OCI-LY3 (cell line): ENCODE data around the gene DOCK2.

Experiments
- EZH2phosphoT487 ChIP-seq: fragments of 200-600 bp; shearing (Covaris generic); IDR thresholded peaks from 2 replicates; pipeline ENCODE4 v1.6.1; 2018; ENCODE audit warnings: antibody characterized with exemption, mixed run types, low read depth
- TF ChIP-seq, protein P1 (sequence below): fragments of 200-600, 300-600 bp; sonication (generic); IDR thresholded peaks from 2 replicates; pipeline ENCODE4 v1.5.1; 2014; ENCODE audit warnings: antibody characterized with exemption, low read length, low read depth

DNA sequence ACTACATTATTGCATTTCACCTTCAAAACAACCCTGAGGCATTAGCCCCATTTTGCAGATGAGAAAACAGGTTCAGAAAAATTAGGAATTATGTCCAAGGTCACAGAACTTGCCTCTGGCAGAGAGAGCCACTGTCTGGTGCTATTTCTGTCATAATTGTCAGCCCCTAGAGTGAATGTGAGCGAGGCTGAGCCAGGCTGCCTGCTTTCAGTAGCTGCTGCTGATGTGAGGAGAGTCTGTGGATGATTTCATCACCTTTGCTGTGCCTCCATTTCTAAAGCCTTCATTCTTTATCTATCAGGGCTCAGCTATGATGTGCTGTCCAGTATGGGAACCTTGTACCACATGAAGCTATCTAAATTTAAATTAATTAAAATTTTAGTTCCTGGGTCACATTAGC is 271.8 kb downstream of the DOCK2 start:
- TF ChIP-seq, protein P1, sequence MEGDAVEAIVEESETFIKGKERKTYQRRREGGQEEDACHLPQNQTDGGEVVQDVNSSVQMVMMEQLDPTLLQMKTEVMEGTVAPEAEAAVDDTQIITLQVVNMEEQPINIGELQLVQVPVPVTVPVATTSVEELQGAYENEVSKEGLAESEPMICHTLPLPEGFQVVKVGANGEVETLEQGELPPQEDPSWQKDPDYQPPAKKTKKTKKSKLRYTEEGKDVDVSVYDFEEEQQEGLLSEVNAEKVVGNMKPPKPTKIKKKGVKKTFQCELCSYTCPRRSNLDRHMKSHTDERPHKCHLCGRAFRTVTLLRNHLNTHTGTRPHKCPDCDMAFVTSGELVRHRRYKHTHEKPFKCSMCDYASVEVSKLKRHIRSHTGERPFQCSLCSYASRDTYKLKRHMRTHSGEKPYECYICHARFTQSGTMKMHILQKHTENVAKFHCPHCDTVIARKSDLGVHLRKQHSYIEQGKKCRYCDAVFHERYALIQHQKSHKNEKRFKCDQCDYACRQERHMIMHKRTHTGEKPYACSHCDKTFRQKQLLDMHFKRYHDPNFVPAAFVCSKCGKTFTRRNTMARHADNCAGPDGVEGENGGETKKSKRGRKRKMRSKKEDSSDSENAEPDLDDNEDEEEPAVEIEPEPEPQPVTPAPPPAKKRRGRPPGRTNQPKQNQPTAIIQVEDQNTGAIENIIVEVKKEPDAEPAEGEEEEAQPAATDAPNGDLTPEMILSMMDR: no peak
- TF ChIP-seq EZH2phosphoT487: no peak
